NCI-H2029 (cell line): ENCODE measurements around the gene ZNF367.
"Not testable (repeated sequence)": the region's sequence is repeated elsewhere in the genome, so short reads cannot be mapped to it uniquely, and the experiment has no call there.

Source experiments
- DNase-seq: peaks from one replicate; lab custom pipeline; 2025; lab: John Stamatoyannopoulos, UW

ZNF367 gene

GRCh38 chr9:96360976-96361375, 57.2 kb downstream of the ZNF367 start:
- no peak for DNase-seq

- DNase-seq, result not testable (repeated sequence)
Observed at GRCh38 chr9:96360523-96360922, 57.6 kb downstream of the ZNF367 start.

- DNase-seq, result no peak
Observed at GRCh38 chr9:96350866-96351265, 67.3 kb downstream of the ZNF367 start.

- no peak for DNase-seq
Observed at GRCh38 chr9:96348261-96348660, 69.9 kb downstream of the ZNF367 start.

GRCh38 chr9:96345551-96345950, 72.6 kb downstream of the ZNF367 start:
- DNase-seq, result no peak

GRCh38 chr9:96344458-96345180, 73.6 kb downstream of the ZNF367 start:
- DNase-seq, result peak; percentile 83

- no peak for DNase-seq
Observed at GRCh38 chr9:96343515-96344360, 74.4 kb downstream of the ZNF367 start.

GRCh38 chr9:96342571-96343245, 75.5 kb downstream of the ZNF367 start:
- DNase-seq, result no peak

GRCh38 chr9:96340707-96341106, 77.5 kb downstream of the ZNF367 start:
- no peak for DNase-seq

- DNase-seq, result no peak
Observed at GRCh38 chr9:96338299-96338698, 79.9 kb downstream of the ZNF367 start.
